ENCODE measurements around the gene COL16A1. TPM values are rescaled to one million over a fixed set of nuclear protein-coding genes. Genes with fewer than 3 reads are reported as not detected.
A peak's percentile ranks its signal among the peaks of the same experiment; 100 is the strongest.

The COL16A1 gene
- total RNA-seq, 1 experiment from 2014 or later, result 3.4 TPM

GRCh38 chr1:31689854-31690253, 14.0 kb downstream of the COL16A1 start:
- no peak for DNase-seq (ENCODE audit: extremely low read depth, low read depth)

DNA sequence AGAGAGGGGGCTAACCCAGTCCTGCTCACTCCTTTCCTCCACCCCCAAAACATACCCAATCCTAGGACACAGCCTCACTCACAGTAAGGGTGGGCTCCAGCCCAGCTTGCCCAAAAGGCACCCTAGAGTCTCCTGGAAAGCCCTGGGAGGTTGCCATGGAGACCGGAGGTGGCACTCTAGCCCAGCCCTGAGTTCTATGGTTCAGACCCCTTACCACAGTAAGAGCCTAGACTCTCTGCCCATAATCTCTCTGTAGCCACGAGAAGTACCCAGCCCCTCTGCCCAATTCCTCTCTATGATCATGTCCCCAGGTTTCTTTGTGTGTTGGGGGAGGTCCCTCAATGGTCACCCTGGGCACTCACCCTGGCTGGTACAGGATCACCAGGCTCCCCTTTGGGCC, 14.4 kb downstream of the COL16A1 start:
- no peak for DNase-seq (ENCODE audit: extremely low read depth, low read depth)

GRCh38 chr1:31688233-31688918, 15.4 kb downstream of the COL16A1 start:
- no peak for DNase-seq (ENCODE audit: extremely low read depth, low read depth)

DNA sequence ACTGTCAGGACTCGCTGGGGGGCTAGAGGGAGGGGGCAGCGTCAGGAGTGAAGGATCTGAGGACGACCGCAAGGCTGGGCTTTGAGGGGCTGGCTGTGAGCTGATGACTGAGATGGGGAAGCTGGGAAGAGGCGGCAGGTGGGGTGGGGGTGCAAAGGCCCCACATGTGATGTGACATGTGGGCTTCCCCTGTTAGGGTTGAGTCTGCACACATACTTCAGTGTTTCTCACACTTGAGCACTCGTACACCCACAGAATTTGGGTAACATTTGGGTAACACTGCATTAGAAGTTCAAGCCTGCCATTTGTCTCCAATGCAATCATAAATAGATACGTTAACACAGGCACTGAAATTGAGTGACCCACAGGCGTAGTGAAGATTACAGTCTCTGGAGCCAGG, 16.2 kb downstream of the COL16A1 start:
- DNase-seq (ENCODE audit: extremely low read depth, low read depth), result no peak

DNA sequence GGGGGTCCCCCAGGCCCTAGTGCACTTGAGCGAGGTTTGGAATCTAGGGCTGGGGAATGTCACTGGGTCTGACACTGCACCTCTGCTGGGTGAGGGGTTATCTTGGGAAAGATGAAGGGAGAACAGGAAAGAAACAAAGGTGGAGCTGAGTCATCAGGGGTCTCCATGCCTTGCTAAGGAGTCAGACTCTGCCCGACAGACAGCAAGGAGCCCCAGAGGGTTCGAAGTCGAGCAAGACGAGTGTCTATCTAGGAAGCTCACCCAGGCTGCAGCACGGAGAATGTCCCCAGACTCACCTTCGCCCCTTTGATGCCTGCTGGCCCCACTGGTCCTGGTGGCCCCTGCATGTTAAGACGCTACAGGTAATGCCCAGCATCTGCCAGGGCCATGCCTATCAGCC, 18.0 kb downstream of the COL16A1 start:
- no peak for DNase-seq (ENCODE audit: extremely low read depth, low read depth)

DNA sequence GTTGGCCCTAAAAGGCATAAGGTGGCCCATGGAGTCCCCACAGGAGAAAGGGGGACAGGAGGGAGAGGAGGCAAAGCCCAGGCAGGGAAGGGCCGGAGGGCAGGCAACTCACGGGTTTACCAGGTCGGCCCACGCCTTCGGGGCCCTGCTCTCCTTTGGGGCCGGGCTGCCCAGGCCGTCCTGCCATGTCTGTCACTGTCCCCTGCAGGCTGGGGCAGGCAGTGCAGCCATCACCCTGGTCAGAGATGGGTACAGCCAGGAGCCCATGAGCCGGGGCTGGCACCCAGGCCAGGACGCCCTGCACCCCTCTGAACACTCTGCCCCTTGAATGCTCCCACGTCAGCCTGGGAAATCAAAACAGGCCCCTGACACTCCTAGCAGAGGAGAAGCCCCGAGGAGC, 19.8 kb downstream of the COL16A1 start:
- no peak for DNase-seq (ENCODE audit: extremely low read depth, low read depth)

DNA sequence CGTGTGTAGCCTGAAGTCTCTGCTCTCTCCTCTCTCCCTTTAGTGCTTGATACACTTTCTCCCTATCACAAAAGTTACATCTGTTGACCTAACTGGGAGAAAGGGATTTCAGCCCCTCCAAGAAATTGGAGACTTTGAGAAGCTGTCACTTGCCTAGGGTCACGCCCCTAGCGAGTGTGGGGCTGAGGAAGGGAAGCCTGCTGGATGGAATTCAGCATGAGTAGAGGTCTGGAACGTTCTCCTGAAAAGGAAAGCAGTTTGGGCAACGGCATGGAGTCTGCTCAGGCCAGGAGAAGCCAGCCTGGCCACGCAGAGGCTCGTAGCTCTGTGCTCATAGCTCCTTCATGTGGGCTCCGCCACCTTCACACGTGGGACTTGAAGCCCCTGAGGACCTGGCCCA, 22.4 kb downstream of the COL16A1 start:
- DNase-seq (ENCODE audit: extremely low read depth, low read depth), result no peak

GRCh38 chr1:31679676-31680230, 24.1 kb downstream of the COL16A1 start:
- no peak for DNase-seq (ENCODE audit: extremely low read depth, low read depth)

GRCh38 chr1:31679091-31679490, 24.7 kb downstream of the COL16A1 start:
- no peak for DNase-seq (ENCODE audit: extremely low read depth, low read depth)

- no peak for DNase-seq (ENCODE audit: extremely low read depth, low read depth)
Measured at GRCh38 chr1:31678681-31679080, 25.1 kb downstream of the COL16A1 start.

- no peak for DNase-seq (ENCODE audit: extremely low read depth, low read depth)
Measured at GRCh38 chr1:31677949-31678348, 25.9 kb downstream of the COL16A1 start.

DNA sequence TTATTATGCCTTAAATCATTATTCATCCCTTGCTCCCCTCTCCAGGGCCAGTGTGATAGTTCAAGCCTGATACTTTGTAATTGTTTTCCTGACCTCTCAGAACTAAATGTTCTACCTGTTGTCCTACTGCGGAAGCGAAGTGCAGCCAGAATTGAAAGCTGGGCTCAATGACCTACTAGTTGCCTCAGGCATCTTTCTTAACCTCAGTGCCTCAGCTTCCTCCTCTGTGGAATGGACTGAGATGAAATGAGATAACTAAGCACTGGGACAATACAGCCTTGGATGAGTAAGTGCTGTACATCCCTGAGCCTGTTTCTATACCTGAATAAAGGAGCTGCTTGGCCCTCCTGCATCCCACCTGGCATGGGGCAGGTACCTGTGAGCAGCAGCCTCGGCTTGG, 26.4 kb downstream of the COL16A1 start:
- DNase-seq (ENCODE audit: extremely low read depth, low read depth), result no peak

DNA sequence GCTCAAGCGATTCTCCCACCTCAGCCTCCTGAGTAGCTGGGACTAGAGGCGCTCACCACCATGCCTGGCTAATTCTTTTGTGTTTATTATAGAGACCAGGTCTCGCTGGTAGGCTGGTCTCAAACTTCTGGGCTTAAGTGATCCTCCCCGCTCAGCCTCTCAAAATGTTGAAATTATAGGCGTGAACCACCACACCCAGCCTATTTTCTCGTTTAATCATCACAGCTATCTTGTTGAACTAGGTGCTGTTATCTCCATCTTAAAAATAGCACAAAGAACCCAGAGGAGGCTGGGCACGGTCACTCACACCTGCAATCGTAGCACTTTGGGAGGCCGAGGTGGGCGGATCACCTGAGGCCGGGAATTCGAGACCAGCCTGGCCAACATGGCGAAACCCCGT, 28.1 kb downstream of the COL16A1 start:
- no peak for DNase-seq (ENCODE audit: extremely low read depth, low read depth)

- DNase-seq (ENCODE audit: extremely low read depth, low read depth), result no peak
Measured at GRCh38 chr1:31675161-31675560, 28.7 kb downstream of the COL16A1 start.

GRCh38 chr1:31674626-31675025, 29.2 kb downstream of the COL16A1 start:
- DNase-seq (ENCODE audit: extremely low read depth, low read depth), result no peak

DNA sequence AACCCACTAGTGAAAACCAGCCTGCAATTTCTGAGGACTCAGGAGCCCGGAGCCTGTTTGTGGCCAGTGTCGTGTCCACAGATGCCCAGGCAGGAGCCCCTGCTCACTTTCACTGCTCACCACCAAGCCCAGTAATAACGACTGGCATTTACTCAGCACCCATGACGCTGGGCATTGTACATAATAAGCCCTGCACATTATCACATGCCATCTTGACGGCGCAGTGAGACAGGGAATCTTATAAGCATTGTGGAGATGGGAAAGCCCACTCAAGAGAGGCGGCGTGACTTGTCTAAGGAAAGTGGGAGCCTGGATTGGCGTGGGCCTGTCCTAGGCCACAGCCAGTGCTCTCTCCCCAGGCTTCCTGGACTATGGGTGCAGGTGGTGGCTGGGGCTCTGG, 30.4 kb downstream of the COL16A1 start:
- DNase-seq (ENCODE audit: extremely low read depth, low read depth), result no peak

DNA sequence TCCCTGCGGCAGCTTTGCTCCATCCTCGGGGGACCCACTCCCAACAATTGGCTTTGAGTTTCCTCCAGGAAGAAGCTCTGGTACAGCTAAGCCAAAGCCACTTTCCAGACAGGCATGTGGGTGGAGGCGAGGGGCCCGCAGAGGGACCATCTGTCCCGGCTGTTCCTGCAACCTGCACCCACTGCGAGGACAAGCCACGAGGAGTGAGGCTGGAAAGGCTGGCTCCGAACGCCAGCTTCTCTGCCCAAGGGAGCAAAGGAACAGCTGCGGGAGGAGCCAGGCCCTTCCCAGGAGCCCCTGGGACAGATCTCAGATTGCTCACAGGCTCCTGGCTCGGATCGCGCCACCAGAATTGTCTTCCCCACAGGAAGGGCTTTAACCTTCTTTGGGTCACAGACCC, 30.8 kb downstream of the COL16A1 start:
- no peak for DNase-seq (ENCODE audit: extremely low read depth, low read depth)

DNA sequence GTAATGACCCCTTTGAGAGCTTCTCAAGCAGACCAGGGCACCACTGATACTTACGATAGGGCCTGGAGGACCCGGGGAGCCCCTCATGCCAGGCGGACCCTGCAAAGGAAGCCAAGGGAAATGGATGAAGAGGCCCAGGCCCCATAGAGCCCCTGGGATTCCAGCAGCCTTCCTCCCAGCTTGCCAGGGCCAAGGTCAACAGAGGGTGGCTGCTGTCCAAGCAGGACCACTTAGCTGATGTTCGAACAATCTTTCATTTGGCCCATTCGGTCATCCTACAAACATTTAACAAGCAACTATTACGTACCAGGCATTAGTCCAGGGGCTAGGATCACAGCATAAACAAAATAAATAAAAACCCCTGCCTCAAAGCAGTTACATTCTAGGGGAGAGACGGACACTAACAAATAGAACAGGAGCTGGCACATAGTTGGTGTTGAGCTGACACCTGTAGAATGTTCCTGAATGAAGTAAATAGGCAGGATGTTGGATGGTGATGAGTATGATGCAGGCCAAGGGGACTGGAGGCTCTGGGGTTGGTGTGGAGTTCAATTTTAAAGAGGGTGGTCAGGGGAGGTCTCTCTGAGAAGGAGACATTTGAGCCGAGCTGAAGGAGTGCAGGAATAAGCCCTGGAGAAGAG, 32.1 kb downstream of the COL16A1 start:
- DNase-seq (ENCODE audit: extremely low read depth, low read depth), result no peak

DNA sequence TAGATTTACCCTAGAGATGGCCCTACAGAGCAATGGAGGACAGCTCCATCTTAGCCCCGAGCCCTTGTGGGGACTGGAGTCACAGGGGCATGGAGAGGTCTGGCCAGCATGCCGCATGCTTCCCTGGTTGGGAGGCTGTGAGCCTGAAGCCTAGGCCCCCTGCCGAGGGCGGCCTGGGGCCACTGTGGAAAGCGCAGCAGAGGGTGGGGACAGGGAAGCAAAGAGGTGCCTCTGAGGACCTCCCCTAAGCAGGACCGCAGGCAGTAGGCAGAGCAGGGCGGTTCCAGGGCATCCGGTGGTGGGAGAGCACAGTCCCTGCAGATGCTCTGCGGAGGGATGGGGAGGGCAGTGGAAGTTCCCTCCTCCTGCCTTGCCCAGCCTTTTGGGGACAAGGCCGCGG, 32.7 kb downstream of the COL16A1 start:
- DNase-seq (ENCODE audit: extremely low read depth, low read depth), result no peak

DNA sequence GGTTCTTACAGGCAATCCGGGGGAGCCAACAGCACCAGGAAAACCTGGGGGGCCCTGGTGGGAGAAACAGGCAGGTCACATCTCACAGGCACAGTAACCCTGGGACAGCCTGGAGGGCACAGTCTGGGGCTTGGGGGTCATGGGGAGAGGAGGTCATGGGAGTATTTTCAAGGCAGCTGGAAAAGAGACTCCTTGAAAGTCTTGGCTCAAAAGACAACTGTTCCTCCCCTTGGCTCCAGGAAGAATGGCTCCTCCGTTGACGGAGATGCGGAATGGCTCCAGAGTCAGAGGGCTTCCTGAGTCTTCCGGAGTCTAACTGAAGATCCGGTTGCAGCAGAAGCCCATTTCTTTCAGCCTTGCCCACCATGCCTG, 33.2 kb downstream of the COL16A1 start:
- no peak for DNase-seq (ENCODE audit: extremely low read depth, low read depth)

- DNase-seq (ENCODE audit: extremely low read depth, low read depth), result peak; percentile 31
Measured at GRCh38 chr1:31669786-31670592, 33.8 kb downstream of the COL16A1 start.

- DNase-seq (ENCODE audit: extremely low read depth, low read depth), result no peak
Measured at GRCh38 chr1:31669433-31669785, 34.4 kb downstream of the COL16A1 start.
